Measurements from ENCODE around the gene MALT1.

The MALT1 gene

DNA sequence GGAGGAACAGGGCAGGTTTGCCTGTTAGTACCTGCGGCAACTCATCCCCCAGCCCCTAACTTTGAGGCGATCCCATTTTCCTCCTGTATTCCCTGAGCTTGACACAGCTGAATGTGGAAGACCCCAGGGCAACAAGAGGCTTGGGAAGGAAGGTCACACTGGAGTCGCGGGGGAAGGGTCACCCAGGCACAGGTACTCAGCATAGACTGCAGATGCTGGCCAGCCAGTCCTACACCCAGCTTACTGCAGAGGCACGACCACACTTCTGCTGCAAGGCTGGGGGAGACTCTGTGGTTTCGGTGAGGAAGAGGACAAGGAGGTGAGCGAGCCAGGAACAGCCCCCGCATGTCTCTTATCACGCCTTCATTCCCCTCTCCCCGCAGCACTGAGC, 91.5 kb downstream of the MALT1 start:
- H3K27me3 ChIP-seq (ENCODE audit: low read depth, low read length), result peaks cover 65% of the 10 kb centered on the region
- no peaks in the 10 kb centered on the region for H3K79me2 ChIP-seq (ENCODE audit: low read length)
- TF ChIP-seq EZH2phosphoT487 (IDR thresholded peaks at IDR 0.05; ENCODE audit: low read depth), result no peak
- TF ChIP-seq CTCF (IDR thresholded peaks at IDR 0.05; ENCODE audit: low read depth, low read length), result no peak
- H3K4me3 ChIP-seq (ENCODE audit: low read length), result no peak overlapping the region
- H3K4me2 ChIP-seq (ENCODE audit: low read length), result peak overlapping the region; percentile 86
- no peak overlapping the region for H3K9ac ChIP-seq (ENCODE audit: low read length)
- H3K4me1 ChIP-seq (ENCODE audit: low read length), result peaks cover 48% of the 10 kb centered on the region
- H3K36me3 ChIP-seq (replicated peaks; ENCODE audit: low read depth, low read length), result no peaks in the 10 kb centered on the region
- H3K27ac ChIP-seq (ENCODE audit: low read length), result no peak overlapping the region
- H4K20me1 ChIP-seq (ENCODE audit: insufficient read depth, low read length), result no peaks in the 10 kb centered on the region
- H2AFZ ChIP-seq (ENCODE audit: low read depth, low read length), result no peak overlapping the region
- no peaks in the 10 kb centered on the region for H3K9me3 ChIP-seq (ENCODE audit: insufficient read depth, low read length)

DNA sequence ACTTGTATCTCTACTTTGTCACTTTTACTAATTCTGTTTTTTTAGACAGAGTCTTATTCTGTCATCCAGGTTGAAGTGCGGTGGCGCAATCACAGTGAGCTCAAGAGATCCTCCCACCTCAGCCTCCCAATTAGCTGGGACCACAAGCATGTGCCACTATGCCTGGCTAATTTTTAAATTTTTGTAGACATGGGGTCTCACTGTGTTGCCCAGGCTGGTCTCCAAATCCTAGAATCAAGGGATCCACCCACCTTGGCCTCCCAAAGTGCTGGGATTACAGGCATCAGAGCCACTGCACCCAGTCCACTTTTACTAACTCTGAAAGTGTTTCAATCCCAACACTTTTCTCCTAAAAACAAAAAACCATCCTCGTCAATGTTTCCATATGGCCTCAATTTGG, 94.9 kb downstream of the MALT1 start:
- Histone ChIP-seq H3K79me2 (ENCODE audit: low read length) (no peaks in the 10 kb centered on the region), H3K36me3 (replicated peaks; ENCODE audit: low read depth, low read length) (no peaks in the 10 kb centered on the region), H2AFZ (ENCODE audit: low read depth, low read length) (no peak overlapping the region), H3K9ac (ENCODE audit: low read length) (no peak overlapping the region), H3K4me2 (ENCODE audit: low read length) (no peak overlapping the region), H3K4me3 (ENCODE audit: low read length) (no peak overlapping the region), H3K27me3 (ENCODE audit: low read depth, low read length) (peaks cover 65% of the 10 kb centered on the region), H3K27ac (ENCODE audit: low read length) (no peak overlapping the region), H4K20me1 (ENCODE audit: insufficient read depth, low read length) (no peaks in the 10 kb centered on the region), H3K4me1 (ENCODE audit: low read length) (peaks cover 56% of the 10 kb centered on the region), H3K9me3 (ENCODE audit: insufficient read depth, low read length) (no peaks in the 10 kb centered on the region)
- TF ChIP-seq CTCF (IDR thresholded peaks at IDR 0.05; ENCODE audit: low read depth, low read length) (no peak), EZH2phosphoT487 (IDR thresholded peaks at IDR 0.05; ENCODE audit: low read depth) (no peak)

- H3K27ac ChIP-seq (ENCODE audit: low read length), result no peak overlapping the region
- no peak overlapping the region for H3K4me2 ChIP-seq (ENCODE audit: low read length)
- H3K9ac ChIP-seq (ENCODE audit: low read length), result no peak overlapping the region
- TF ChIP-seq CTCF (IDR thresholded peaks at IDR 0.05; ENCODE audit: low read depth, low read length) (no peak), EZH2phosphoT487 (IDR thresholded peaks at IDR 0.05; ENCODE audit: low read depth) (no peak)
- H3K27me3 ChIP-seq (ENCODE audit: low read depth, low read length), result peaks cover 65% of the 10 kb centered on the region
- no peaks in the 10 kb centered on the region for H3K36me3 ChIP-seq (replicated peaks; ENCODE audit: low read depth, low read length)
- H4K20me1 ChIP-seq (ENCODE audit: insufficient read depth, low read length), result no peaks in the 10 kb centered on the region
- H2AFZ ChIP-seq (ENCODE audit: low read depth, low read length), result no peak overlapping the region
- no peaks in the 10 kb centered on the region for H3K79me2 ChIP-seq (ENCODE audit: low read length)
- no peak overlapping the region for H3K4me3 ChIP-seq (ENCODE audit: low read length)
- no peaks in the 10 kb centered on the region for H3K9me3 ChIP-seq (ENCODE audit: insufficient read depth, low read length)
- peaks cover 49% of the 10 kb centered on the region for H3K4me1 ChIP-seq (ENCODE audit: low read length)
Observed at GRCh38 chr18:58766946-58767345, 95.7 kb downstream of the MALT1 start.

DNA sequence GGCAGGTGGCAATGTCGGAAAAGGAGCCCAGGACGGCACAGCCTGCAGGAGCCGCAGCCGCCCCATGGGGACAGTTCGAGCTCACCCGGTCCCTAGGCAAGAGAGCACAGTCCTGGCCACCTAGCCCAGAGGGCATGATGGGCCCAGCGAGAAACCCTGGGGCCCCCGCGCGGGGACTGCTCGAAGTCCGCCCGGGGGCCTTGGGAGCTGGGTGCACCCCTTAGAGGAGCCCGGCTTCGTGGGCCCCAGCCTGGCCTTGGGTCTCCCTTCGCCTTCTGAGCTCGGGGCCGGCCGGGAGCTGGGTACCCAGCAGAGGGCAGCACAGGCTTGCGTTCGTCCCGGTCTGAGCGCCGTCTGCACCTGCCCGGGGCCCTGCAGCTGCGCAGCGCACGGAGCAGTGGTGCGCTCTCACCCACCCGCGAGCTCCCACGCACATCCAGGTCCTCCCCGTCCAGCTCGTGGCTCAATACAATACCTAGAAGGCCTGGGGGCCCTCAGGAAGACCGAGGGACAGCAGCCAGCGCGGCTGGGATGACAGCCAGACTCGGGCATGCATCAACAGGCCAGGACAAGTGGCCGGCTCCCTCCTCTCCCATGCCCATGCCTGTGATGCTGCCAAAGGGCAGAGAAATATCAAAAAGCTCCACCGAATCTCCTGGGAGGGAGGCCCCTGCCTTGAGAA, 97.2 kb downstream of the MALT1 start:
- H3K4me2 ChIP-seq (ENCODE audit: low read length), result peak overlapping the region; percentile 77
- H3K9me3 ChIP-seq (ENCODE audit: insufficient read depth, low read length), result no peaks in the 10 kb centered on the region
- peak overlapping the region; percentile 70 for H3K4me3 ChIP-seq (ENCODE audit: low read length)
- no peak overlapping the region for H3K27ac ChIP-seq (ENCODE audit: low read length)
- no peaks in the 10 kb centered on the region for H3K36me3 ChIP-seq (replicated peaks; ENCODE audit: low read depth, low read length)
- H3K4me1 ChIP-seq (ENCODE audit: low read length), result peaks cover 34% of the 10 kb centered on the region
- peak overlapping the region; percentile 28 for H3K9ac ChIP-seq (ENCODE audit: low read length)
- H3K79me2 ChIP-seq (ENCODE audit: low read length), result no peaks in the 10 kb centered on the region
- TF ChIP-seq CTCF (IDR thresholded peaks at IDR 0.05; ENCODE audit: low read depth, low read length) (peak; percentile 98), EZH2phosphoT487 (IDR thresholded peaks at IDR 0.05; ENCODE audit: low read depth) (no peak)
- no peaks in the 10 kb centered on the region for H4K20me1 ChIP-seq (ENCODE audit: insufficient read depth, low read length)
- peak overlapping the region; percentile 54 for H2AFZ ChIP-seq (ENCODE audit: low read depth, low read length)
- H3K27me3 ChIP-seq (ENCODE audit: low read depth, low read length), result peaks cover 54% of the 10 kb centered on the region

Measured in OCI-LY3 (cell line).